Neural progenitor cell (in vitro differentiated cells): Measurements from ENCODE around the gene GRM8. TPM values are rescaled to one million over a fixed set of nuclear protein-coding genes. Genes with fewer than 3 reads are reported as not detected.
A peak's percentile ranks its signal among the peaks of the same experiment; 100 is the strongest.

Experiments
- DNase-seq: peaks from one replicate; pipeline ENCODE4 v3.0.0-alpha.2; 2016; ENCODE audit warnings: low spot score
- H2AFZ ChIP-seq: fragments of 200-600 bp; sonication (generic); replicated peaks from 2 replicates; pipeline ENCODE4 v1.6.1; 2016; ENCODE audit warnings: antibody characterized with exemption
- H3F3A ChIP-seq: fragments of 200-600 bp; sonication (generic); 2 replicates; pipeline ENCODE4 v1.6.1; 2016; ENCODE audit warnings: antibody characterized with exemption, low read depth
- H3K27ac ChIP-seq: fragments of 200-600 bp; sonication (generic); 2 replicates; pipeline ENCODE4 v1.5.1; 2016; ENCODE audit warnings: mild to moderate bottlenecking
- H3K27me3 ChIP-seq: fragments of 200-600 bp; sonication (generic); 2 replicates; pipeline ENCODE4 v1.6.1; 2016; ENCODE audit warnings: mild to moderate bottlenecking, moderate library complexity
- H3K36me3 ChIP-seq: fragments of 200-600 bp; sonication (generic); 2 replicates; pipeline ENCODE4 v1.5.1; 2016
- H3K4me1 ChIP-seq: fragments of 200-600 bp; sonication (generic); 2 replicates; pipeline ENCODE4 v1.6.1; 2016; ENCODE audit warnings: mixed run types
- H3K4me2 ChIP-seq: fragments of 200-600 bp; sonication (generic); 2 replicates; pipeline ENCODE4 v1.6.1; 2016
- H3K4me3 ChIP-seq: fragments of 200-600 bp; sonication (generic); 2 replicates; pipeline ENCODE4 v1.5.1; 2016
- H3K79me2 ChIP-seq: fragments of 200-600 bp; sonication (generic); 2 replicates; pipeline ENCODE4 v1.6.1; 2016; ENCODE audit warnings: low read depth
- H3K9ac ChIP-seq: fragments of 200-600 bp; sonication (generic); 2 replicates; pipeline ENCODE4 v1.6.1; 2016
- H3K9me3 ChIP-seq: fragments of 200-600 bp; sonication (generic); 2 replicates; pipeline ENCODE4 v1.5.1; 2016; ENCODE audit warnings: low read depth
- H4K20me1 ChIP-seq: fragments of 200-600 bp; sonication (generic); 2 replicates; pipeline ENCODE4 v1.6.1; 2016; ENCODE audit warnings: low read depth
- H3K27ac Mint-ChIP-seq: 3 replicates; pipeline ENCODE4 v1.8.0; 2021; ENCODE audit warnings: mixed read lengths
- H3K27me3 Mint-ChIP-seq: 2 replicates; pipeline ENCODE4 v1.8.0; 2022; ENCODE audit warnings: low read depth, mild to moderate bottlenecking, inconsistent platforms, moderate library complexity, mixed read lengths; ENCODE audit not compliant: insufficient read depth
- H3K36me3 Mint-ChIP-seq: 3 replicates; pipeline ENCODE4 v1.8.0; 2021; ENCODE audit warnings: mixed read lengths
- H3K4me1 Mint-ChIP-seq: 3 replicates; pipeline ENCODE4 v1.8.0; 2021; ENCODE audit warnings: mixed read lengths
- H3K4me3 Mint-ChIP-seq: 3 replicates; pipeline ENCODE4 v1.8.0; 2021; ENCODE audit warnings: mild to moderate bottlenecking, moderate library complexity, mixed read lengths
- H3K9me3 Mint-ChIP-seq: 3 replicates; pipeline ENCODE4 v1.8.0; 2020; ENCODE audit warnings: mixed read lengths
- EZH2 ChIP-seq: fragments of 200-600 bp; sonication (generic); IDR thresholded peaks from 2 replicates; pipeline ENCODE4 v1.6.1; 2017; ENCODE audit warnings: antibody characterized with exemption, mild to moderate bottlenecking, moderate library complexity
- EZH2phosphoT487 ChIP-seq: fragments of 200-600 bp; sonication (generic); IDR thresholded peaks from 2 replicates; pipeline ENCODE4 v1.6.1; 2017; ENCODE audit warnings: antibody characterized with exemption
- total RNA-seq: library from RNA; depleted of rRNA; stranded (reverse); fragments of >200 nt; gene quantifications from 2 replicates; pipeline ENCODE4 v1.2.3, GENCODE V29; 2015; ENCODE audit warnings: low replicate concordance
- TF ChIP-seq, protein P1 (sequence below): fragments of 200-600 bp; sonication (generic); IDR thresholded peaks from 2 replicates; pipeline ENCODE4 v1.5.1; 2017; ENCODE audit warnings: antibody characterized with exemption, mild to moderate bottlenecking

GRM8 gene
- total RNA-seq, 1 donor from 2014 or later = 0.62 TPM

DNA sequence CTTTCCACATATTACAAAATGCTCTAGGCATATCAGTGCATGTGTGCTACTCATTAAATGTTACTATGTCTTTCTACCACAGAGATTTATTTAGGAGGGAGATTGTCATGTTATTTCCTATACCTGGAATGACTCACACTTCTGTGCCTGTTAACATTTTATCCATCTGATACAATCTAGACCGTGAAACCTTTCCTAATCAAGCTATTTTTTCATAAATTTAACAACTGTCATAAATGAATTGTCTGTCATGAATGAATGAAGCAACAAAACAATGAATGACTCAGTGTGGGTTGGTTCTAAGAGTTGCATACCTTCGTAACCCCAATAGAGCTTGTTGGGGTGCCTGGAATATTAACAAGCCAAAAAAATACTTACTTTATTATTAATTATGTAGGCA lies 554.3 kb downstream of the GRM8 start:
- H2AFZ ChIP-seq = no peak overlapping the region
- Mint-ChIP-seq H3K27ac (no peak overlapping the region), H3K27me3 (peaks cover 5% of the 10 kb centered on the region), H3K4me3 (no peak overlapping the region), H3K4me1 (peaks cover 38% of the 10 kb centered on the region), H3K36me3 (no peaks in the 10 kb centered on the region), H3K9me3 (no peaks in the 10 kb centered on the region)
- no peaks in the 10 kb centered on the region for H3F3A ChIP-seq
- no peak overlapping the region for H3K4me3 ChIP-seq
- no peak for DNase-seq
- no peaks in the 10 kb centered on the region for H3K36me3 ChIP-seq
- no peaks in the 10 kb centered on the region for H3K27me3 ChIP-seq
- no peaks in the 10 kb centered on the region for H4K20me1 ChIP-seq
- H3K4me2 ChIP-seq = no peak overlapping the region
- no peaks in the 10 kb centered on the region for H3K4me1 ChIP-seq
- H3K9ac ChIP-seq = no peak overlapping the region
- TF ChIP-seq, protein P1, sequence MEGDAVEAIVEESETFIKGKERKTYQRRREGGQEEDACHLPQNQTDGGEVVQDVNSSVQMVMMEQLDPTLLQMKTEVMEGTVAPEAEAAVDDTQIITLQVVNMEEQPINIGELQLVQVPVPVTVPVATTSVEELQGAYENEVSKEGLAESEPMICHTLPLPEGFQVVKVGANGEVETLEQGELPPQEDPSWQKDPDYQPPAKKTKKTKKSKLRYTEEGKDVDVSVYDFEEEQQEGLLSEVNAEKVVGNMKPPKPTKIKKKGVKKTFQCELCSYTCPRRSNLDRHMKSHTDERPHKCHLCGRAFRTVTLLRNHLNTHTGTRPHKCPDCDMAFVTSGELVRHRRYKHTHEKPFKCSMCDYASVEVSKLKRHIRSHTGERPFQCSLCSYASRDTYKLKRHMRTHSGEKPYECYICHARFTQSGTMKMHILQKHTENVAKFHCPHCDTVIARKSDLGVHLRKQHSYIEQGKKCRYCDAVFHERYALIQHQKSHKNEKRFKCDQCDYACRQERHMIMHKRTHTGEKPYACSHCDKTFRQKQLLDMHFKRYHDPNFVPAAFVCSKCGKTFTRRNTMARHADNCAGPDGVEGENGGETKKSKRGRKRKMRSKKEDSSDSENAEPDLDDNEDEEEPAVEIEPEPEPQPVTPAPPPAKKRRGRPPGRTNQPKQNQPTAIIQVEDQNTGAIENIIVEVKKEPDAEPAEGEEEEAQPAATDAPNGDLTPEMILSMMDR = no peak
- TF ChIP-seq EZH2 = no peak
- TF ChIP-seq EZH2phosphoT487 = no peak
- no peaks in the 10 kb centered on the region for H3K79me2 ChIP-seq
- no peak overlapping the region for H3K27ac ChIP-seq
- no peaks in the 10 kb centered on the region for H3K9me3 ChIP-seq

DNA sequence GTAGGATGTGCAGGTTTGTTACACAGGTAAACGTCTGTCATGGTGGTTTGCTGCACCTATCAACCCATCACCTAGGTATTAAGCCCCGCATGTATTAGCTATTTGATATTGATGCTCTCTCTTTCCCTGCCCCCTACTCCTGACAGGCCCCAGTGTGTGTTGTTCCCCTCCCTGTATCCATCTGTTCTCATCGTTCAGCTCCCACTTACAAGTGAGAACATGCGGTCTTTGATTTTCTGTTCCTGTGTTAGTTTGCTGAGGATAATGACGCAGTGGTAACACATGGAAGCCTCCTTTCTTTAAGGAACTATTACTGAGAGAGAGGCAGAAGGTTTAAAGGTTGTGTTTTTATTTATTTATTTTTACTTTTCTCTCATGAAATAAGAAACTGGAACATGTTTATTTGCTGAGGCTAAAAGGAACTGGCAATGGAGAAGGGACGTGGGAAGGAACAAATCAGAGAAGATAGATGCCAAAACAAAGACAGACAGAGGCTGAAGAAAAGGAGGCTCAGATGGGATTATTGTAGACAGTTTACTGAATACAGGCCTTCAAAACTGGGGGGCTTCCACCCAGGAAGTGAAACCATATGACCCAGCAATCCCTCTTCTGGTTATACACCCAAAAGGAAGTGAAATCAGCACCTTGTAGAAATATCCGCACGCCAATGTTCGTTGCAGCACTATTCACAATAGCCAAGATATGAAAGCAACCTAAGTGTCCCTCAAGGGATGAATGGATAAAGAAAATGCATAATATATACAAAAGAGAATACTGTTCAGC lies 556.3 kb downstream of the GRM8 start:
- no peaks in the 10 kb centered on the region for H3K36me3 ChIP-seq
- no peak overlapping the region for H3K27ac Mint-ChIP-seq

DNA sequence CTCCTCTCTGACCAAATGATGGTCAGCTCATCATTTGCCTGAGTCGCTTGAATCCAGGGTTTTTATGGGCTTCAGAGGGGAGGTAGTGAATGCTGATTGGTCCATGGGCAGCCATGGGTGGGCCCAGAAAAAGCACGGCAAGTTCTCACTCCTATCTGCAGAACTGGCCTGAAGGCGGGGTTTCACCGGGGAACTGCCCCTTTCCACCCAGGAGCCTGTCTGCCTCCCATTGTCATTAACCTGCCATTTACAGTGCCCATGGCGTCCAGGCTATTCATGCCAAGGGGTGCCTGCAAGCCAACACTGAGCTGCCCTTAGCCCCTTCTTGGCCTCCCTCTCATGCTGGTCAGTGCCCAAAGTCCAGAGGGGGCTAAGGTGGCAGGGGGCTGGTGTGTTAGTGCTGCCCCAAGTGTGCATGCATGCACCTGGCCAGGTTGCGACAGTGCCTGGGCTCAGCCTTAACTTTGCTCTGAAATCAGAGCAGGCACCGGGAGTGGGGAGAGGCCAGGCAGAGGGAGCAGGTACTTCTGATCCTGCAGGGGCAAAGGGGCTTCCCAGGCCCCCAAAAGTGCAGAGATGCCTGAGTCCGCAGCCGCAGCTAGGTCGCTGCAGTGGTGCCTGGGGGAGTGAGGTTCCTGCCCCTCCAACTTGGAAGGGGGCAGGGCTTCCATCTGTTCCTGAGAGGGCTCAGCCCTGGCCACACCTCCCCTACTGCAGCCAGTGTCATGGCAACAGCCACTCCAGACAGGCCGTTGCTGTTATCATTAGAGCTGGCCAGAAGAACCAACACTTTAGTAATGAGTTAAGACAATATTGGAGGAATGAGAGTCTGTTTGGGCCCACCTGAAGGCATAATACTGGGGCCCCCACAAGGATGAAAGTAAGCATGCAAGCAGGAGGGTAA lies 561.6 kb downstream of the GRM8 start:
- peaks cover 25% of the 10 kb centered on the region for H3K4me1 Mint-ChIP-seq
- Histone ChIP-seq H3K4me1 (peaks cover 29% of the 10 kb centered on the region), H3K27me3 (no peaks in the 10 kb centered on the region), H3K4me3 (no peak overlapping the region), H4K20me1 (no peaks in the 10 kb centered on the region), H3K9me3 (no peaks in the 10 kb centered on the region), H2AFZ (no peak overlapping the region), H3K79me2 (no peaks in the 10 kb centered on the region), H3K27ac (no peak overlapping the region), H3K4me2 (no peak overlapping the region), H3F3A (no peaks in the 10 kb centered on the region), H3K9ac (no peak overlapping the region), H3K36me3 (no peaks in the 10 kb centered on the region)
- DNase-seq = peak; percentile 16
- no peak for TF ChIP-seq EZH2phosphoT487
- TF ChIP-seq EZH2 = no peak
- TF ChIP-seq, protein P1 = no peak
- H3K9me3 Mint-ChIP-seq = peaks cover 7% of the 10 kb centered on the region
- H3K4me3 Mint-ChIP-seq = no peak overlapping the region
- H3K27me3 Mint-ChIP-seq = peaks cover 2% of the 10 kb centered on the region
- H3K27ac Mint-ChIP-seq = no peak overlapping the region
- peaks cover 2% of the 10 kb centered on the region for H3K36me3 Mint-ChIP-seq

More for the DNA sequence above, 556.3 kb downstream of the GRM8 start:
- TF ChIP-seq, protein P1 = no peak
- Histone ChIP-seq H3K27ac (no peak overlapping the region), H3K27me3 (no peaks in the 10 kb centered on the region), H3K9ac (no peak overlapping the region), H3K4me1 (peaks cover 5% of the 10 kb centered on the region), H3K4me3 (no peak overlapping the region), H3K4me2 (no peak overlapping the region), H2AFZ (no peak overlapping the region), H3F3A (no peaks in the 10 kb centered on the region), H4K20me1 (no peaks in the 10 kb centered on the region), H3K9me3 (no peaks in the 10 kb centered on the region), H3K79me2 (no peaks in the 10 kb centered on the region)
- no peaks in the 10 kb centered on the region for H3K27me3 Mint-ChIP-seq
- no peaks in the 10 kb centered on the region for H3K36me3 Mint-ChIP-seq
- peaks cover 25% of the 10 kb centered on the region for H3K4me1 Mint-ChIP-seq
- H3K9me3 Mint-ChIP-seq = no peaks in the 10 kb centered on the region
- no peak for DNase-seq
- no peak overlapping the region for H3K4me3 Mint-ChIP-seq
